ENCODE measurements around the gene BET1. TPM values are rescaled to one million over a fixed set of nuclear protein-coding genes. Genes with fewer than 3 reads are reported as not detected.

The BET1 gene
- total RNA-seq, 2 donors from 2014 or later, result 10.0 to 14.1 TPM

DNA sequence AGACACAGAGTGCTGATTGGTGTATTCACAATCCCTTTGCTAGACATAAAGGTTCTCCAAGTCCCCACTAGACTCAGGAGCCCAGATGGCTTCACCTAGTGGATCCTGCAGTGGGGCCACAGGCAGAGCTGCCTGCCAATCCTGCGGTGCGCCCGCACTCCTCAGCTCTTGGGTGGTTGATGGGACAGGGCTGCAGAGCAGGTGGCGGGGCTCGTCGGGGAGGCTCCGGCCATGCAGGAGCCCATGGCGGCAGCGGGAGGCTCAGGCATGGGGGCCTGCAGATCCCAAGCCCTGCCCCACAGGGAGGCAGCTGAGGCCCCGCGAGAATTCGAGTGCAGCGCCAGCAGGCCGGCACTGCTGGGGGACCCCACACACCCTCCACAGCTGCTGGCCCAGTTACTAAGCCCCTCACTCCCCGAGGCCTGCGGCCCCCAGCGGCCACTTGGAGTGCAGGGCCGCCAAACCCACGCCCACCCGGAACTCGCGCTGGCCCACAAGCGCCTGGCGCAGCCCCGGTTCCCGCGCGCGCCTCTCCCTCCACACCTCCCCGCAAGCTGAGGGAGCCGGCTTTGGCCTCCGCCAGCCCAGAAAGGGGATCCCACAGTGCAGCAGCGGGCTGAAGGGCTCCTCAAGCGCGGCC, 7.7 kb upstream of the BET1 start:
- H3K9me3 ChIP-seq, result no peaks in the 10 kb centered on the region
- H3K27ac ChIP-seq, result no peak overlapping the region
- H3K27me3 ChIP-seq, result no peaks in the 10 kb centered on the region
- no peak for DNase-seq (ENCODE audit: low spot score)
- no peaks in the 10 kb centered on the region for H3K36me3 ChIP-seq
- H3K4me3 ChIP-seq, result no peak overlapping the region
- no peaks in the 10 kb centered on the region for H3K4me1 ChIP-seq
- TF ChIP-seq, protein P1, sequence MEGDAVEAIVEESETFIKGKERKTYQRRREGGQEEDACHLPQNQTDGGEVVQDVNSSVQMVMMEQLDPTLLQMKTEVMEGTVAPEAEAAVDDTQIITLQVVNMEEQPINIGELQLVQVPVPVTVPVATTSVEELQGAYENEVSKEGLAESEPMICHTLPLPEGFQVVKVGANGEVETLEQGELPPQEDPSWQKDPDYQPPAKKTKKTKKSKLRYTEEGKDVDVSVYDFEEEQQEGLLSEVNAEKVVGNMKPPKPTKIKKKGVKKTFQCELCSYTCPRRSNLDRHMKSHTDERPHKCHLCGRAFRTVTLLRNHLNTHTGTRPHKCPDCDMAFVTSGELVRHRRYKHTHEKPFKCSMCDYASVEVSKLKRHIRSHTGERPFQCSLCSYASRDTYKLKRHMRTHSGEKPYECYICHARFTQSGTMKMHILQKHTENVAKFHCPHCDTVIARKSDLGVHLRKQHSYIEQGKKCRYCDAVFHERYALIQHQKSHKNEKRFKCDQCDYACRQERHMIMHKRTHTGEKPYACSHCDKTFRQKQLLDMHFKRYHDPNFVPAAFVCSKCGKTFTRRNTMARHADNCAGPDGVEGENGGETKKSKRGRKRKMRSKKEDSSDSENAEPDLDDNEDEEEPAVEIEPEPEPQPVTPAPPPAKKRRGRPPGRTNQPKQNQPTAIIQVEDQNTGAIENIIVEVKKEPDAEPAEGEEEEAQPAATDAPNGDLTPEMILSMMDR (IDR thresholded peaks at IDR 0.05), result no peak

DNA sequence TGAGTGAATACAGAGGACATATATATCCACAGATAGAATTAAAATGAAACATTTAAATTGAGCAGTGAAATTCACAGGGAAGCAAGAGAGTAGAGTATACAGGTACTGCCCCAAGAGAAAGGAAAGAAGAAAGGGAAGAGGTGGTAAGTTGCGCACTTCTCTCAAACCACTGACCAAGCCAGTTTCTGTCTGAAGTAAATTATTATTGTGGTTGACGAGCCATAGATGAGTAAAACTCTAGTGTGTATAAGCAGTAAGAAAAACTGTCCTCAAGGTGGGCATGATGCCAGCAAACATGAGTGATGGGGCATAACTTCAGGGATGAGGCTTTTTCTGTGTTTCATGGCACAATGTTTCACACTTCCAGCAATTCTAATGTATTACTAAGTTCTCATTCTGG, 4.4 kb upstream of the BET1 start:
- no peaks in the 10 kb centered on the region for H3K9me3 ChIP-seq
- TF ChIP-seq, protein P1 (IDR thresholded peaks at IDR 0.05), result no peak
- no peak for DNase-seq (ENCODE audit: low spot score)
- H3K36me3 ChIP-seq, result no peaks in the 10 kb centered on the region
- no peak overlapping the region for H3K27ac ChIP-seq
- H3K27me3 ChIP-seq, result no peaks in the 10 kb centered on the region
- peaks cover 0 to 1% of the 10 kb centered on the region in 2 donors for H3K4me1 ChIP-seq
- H3K4me3 ChIP-seq, result no peak overlapping the region

DNA sequence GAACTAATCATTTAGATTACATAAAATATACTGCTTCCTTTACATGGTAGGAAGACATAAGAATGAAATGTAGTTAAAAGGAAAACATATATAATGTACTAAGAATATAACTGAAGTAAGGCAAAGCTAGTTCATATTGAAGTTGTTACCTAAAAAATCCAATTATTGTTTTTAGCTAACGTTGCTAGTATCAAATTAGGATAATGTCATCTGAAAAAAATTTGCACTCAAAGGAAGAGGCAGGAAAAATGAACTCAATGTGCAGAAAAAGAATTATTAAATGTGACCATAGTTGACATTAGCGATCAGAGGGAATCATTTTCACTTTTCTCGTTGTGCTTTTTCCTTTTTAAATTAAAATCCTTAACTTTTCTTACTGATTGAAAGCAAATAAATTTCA, 1.6 kb upstream of the BET1 start:
- Histone ChIP-seq H3K27me3 (no peaks in the 10 kb centered on the region), H3K4me3 (no peak overlapping the region), H3K27ac (no peak overlapping the region), H3K4me1 (peaks cover 0 to 18% of the 10 kb centered on the region in 2 donors), H3K9me3 (no peaks in the 10 kb centered on the region), H3K36me3 (no peaks in the 10 kb centered on the region)
- DNase-seq (ENCODE audit: low spot score), result no peak
- TF ChIP-seq, protein P1 (IDR thresholded peaks at IDR 0.05), result no peak

DNA sequence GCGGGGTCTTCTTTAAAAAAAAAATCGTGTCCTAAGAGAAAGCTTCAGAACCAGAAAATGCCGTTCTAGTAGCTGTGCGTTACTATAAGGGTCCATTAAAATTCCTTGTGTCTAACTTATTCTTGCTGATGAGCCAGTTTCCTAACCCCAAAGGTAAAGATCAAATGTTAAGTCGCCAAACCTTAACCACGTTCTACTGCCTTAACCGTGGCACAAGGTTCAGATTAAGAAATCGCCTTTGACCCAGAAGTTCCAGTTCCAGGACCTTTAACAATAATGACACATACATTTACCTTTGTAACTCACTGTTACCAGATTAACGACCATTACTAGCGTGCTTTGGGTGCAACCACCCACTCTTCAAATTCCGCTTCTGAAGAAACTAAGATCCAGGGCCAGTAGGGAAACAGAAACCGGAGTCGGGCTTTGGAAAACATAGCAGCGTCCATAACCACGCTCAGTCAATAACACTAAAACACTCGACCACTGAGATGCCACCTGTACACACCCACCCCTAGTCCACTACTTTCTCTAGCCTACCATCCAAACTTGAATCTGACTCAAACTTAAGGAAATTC, 620 bp downstream of the BET1 start:
- TF ChIP-seq, protein P1 (IDR thresholded peaks at IDR 0.05), result no peak

DNA sequence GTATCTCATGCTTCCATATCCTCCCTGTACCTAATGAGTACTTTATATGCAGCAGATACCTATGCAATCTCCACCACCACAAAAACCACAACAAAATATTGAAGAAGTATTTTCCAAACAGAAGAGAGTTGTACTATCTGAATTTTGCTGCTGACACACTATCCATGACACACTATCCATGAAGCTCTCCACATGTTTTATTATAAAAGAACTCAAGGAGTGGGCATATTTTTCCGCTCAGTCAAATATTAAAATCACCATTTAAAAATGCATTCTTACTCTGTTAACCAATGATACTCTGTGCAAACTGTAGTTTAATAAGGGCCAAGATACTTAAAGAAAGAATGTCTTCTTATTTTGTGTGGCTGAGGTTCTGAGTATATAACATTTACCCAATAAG, 2.8 kb downstream of the BET1 start:
- no peak overlapping the region for H3K27ac ChIP-seq
- DNase-seq (ENCODE audit: low spot score), result no peak
- H3K4me3 ChIP-seq, result no peak overlapping the region
- H3K36me3 ChIP-seq, result peaks cover 8% of the 10 kb centered on the region
- no peaks in the 10 kb centered on the region for H3K27me3 ChIP-seq
- peaks cover 0 to 18% of the 10 kb centered on the region in 2 donors for H3K4me1 ChIP-seq
- H3K9me3 ChIP-seq, result no peaks in the 10 kb centered on the region
- TF ChIP-seq, protein P1 (IDR thresholded peaks at IDR 0.05), result no peak

More for the DNA sequence above, 620 bp downstream of the BET1 start:
- Histone ChIP-seq H3K36me3 (no peaks in the 10 kb centered on the region), H3K4me1 (peaks cover 0 to 18% of the 10 kb centered on the region in 2 donors), H3K27ac (peak overlapping the region; percentile 79 to 90), H3K9me3 (no peaks in the 10 kb centered on the region), H3K27me3 (no peaks in the 10 kb centered on the region), H3K4me3 (peak overlapping the region; percentile 77 to 80)
- no peak for DNase-seq (ENCODE audit: low spot score)
